ENCODE measurements around the gene FAM20A. TPM values are rescaled to one million over a fixed set of nuclear protein-coding genes. Genes with fewer than 3 reads are reported as not detected.

Gene FAM20A
- total RNA-seq, 2 experiments from 2014 or later, result not detected

GRCh38 chr17:68606451-68607307, 5.5 kb upstream of the FAM20A start:
- DNase-seq, result no peak
- Mint-ChIP-seq H3K4me3 (no peak overlapping the region), H3K27me3 (peaks cover 57% of the 10 kb centered on the region), H3K4me1 (ENCODE audit: low read depth) (peaks cover 8% of the 10 kb centered on the region), H3K27ac (no peak overlapping the region), H3K36me3 (ENCODE audit: low read depth) (peaks cover 4% of the 10 kb centered on the region), H3K9me3 (peaks cover 16% of the 10 kb centered on the region)
- Histone ChIP-seq H3K9me3 (ENCODE audit: control insufficient read depth in 1 of 2, insufficient read depth in 1 of 2, low read length in 2 of 2) (peaks cover 0 to 38% of the 10 kb centered on the region in 2 experiments), H3K4me1 (ENCODE audit: insufficient read depth, low read length) (no peaks in the 10 kb centered on the region), H3K27ac (ENCODE audit: low read depth in 1 of 2, low read length in 2 of 2) (no peak overlapping the region), H3K36me3 (ENCODE audit: insufficient read depth, low read length) (no peaks in the 10 kb centered on the region), H3K4me3 (ENCODE audit: low read length) (no peak overlapping the region), H3K27me3 (ENCODE audit: control insufficient read depth in 1 of 2, insufficient read depth in 2 of 2, low read length in 2 of 2) (peaks cover 21 to 22% of the 10 kb centered on the region in 2 experiments)
- ChIA-PET CTCF (no interaction called here), POLR2A (no interaction called here)
- no peak for TF ChIP-seq CTCF (IDR thresholded peaks at IDR 0.05)
- ATAC-seq (ENCODE audit: poor library complexity), result no peak
- intact Hi-C loops (cut with DNase I, micrococcal nuclease), result no loop called here

- H3K27me3 Mint-ChIP-seq, result peaks cover 59% of the 10 kb centered on the region
- peaks cover 11% of the 10 kb centered on the region for H3K4me1 Mint-ChIP-seq (ENCODE audit: low read depth)
- DNase-seq (no peak), ATAC-seq (ENCODE audit: poor library complexity) (no peak)
- POLR2A ChIA-PET, result no interaction called here
- H3K36me3 Mint-ChIP-seq (ENCODE audit: low read depth), result peaks cover 4% of the 10 kb centered on the region
- H3K27ac ChIP-seq (ENCODE audit: low read depth in 1 of 2, low read length in 2 of 2), result no peak overlapping the region
- H3K27me3 ChIP-seq (ENCODE audit: control insufficient read depth in 1 of 2, insufficient read depth in 2 of 2, low read length in 2 of 2), result peaks cover 23 to 28% of the 10 kb centered on the region in 2 experiments
- no peak overlapping the region for H3K4me3 Mint-ChIP-seq
- no peaks in the 10 kb centered on the region for H3K36me3 ChIP-seq (ENCODE audit: insufficient read depth, low read length)
- H3K9me3 ChIP-seq (ENCODE audit: control insufficient read depth in 1 of 2, insufficient read depth in 1 of 2, low read length in 2 of 2), result peaks cover 0 to 36% of the 10 kb centered on the region in 2 experiments
- H3K4me1 ChIP-seq (ENCODE audit: insufficient read depth, low read length), result peaks cover 7% of the 10 kb centered on the region
- peaks cover 15% of the 10 kb centered on the region for H3K9me3 Mint-ChIP-seq
- no peak overlapping the region for H3K27ac Mint-ChIP-seq
- TF ChIP-seq CTCF (IDR thresholded peaks at IDR 0.05), result no peak
- CTCF ChIA-PET, result no interaction called here
- no peak overlapping the region for H3K4me3 ChIP-seq (ENCODE audit: low read length)
- intact Hi-C loops (cut with DNase I, micrococcal nuclease), result no loop called here
These were observed 4.7 kb upstream of the FAM20A start for GRCh38 chr17:68605914-68606313.

- intact Hi-C loops (cut with DNase I, micrococcal nuclease), result no loop called here
- no peak overlapping the region for H3K4me3 Mint-ChIP-seq
- H3K4me1 Mint-ChIP-seq (ENCODE audit: low read depth), result peaks cover 20% of the 10 kb centered on the region
- DNase-seq (no peak), ATAC-seq (ENCODE audit: poor library complexity) (no peak)
- H3K36me3 Mint-ChIP-seq (ENCODE audit: low read depth), result no peaks in the 10 kb centered on the region
- Histone ChIP-seq H3K9me3 (ENCODE audit: control insufficient read depth in 1 of 2, insufficient read depth in 1 of 2, low read length in 2 of 2) (peaks cover 7 to 13% of the 10 kb centered on the region in 2 experiments), H3K4me1 (ENCODE audit: insufficient read depth, low read length) (peaks cover 18% of the 10 kb centered on the region), H3K36me3 (ENCODE audit: insufficient read depth, low read length) (no peaks in the 10 kb centered on the region), H3K4me3 (ENCODE audit: low read length) (no peak overlapping the region), H3K27me3 (ENCODE audit: control insufficient read depth in 1 of 2, insufficient read depth in 2 of 2, low read length in 2 of 2) (peaks cover 33 to 38% of the 10 kb centered on the region in 2 experiments), H3K27ac (ENCODE audit: low read depth in 1 of 2, low read length in 2 of 2) (no peak overlapping the region)
- ChIA-PET CTCF (no interaction called here), POLR2A (no interaction called here)
- H3K27me3 Mint-ChIP-seq, result peaks cover 63% of the 10 kb centered on the region
- no peak overlapping the region for H3K27ac Mint-ChIP-seq
- TF ChIP-seq CTCF (IDR thresholded peaks at IDR 0.05), result no peak
- peaks cover 8% of the 10 kb centered on the region for H3K9me3 Mint-ChIP-seq
These were observed 2.5 kb upstream of the FAM20A start for GRCh38 chr17:68603656-68604055.

All from CD4-positive, alpha-beta T cell (primary cell).